K562 (cell line): ENCODE measurements around the gene SRM. TPM values are rescaled to one million over a fixed set of nuclear protein-coding genes. Genes with fewer than 3 reads are reported as not detected.

Experiments
- polyA plus RNA-seq, 8 experiments: library from polyadenylated mRNA; depleted of rRNA in 4 of 8; stranded (reverse) in 5 of 8; unstranded in 3 of 8; fragments of >200 nt; fragmentation: Nextera tagmentation in 2 of 8; fragmentation: Illumina TruSeq in 1 of 8; extraction: Ambion mirVana in 2 of 8; extraction: Trizol in 1 of 8; gene quantifications; 2 replicates each; pipeline versions ENCODE4 v1.2.1 to v1.2.3, GENCODE V29; 2011 to 2014; ENCODE audit warnings: inconsistent platforms in 1 of 8, missing spikeins in 1 of 8
- total RNA-seq, 7 experiments: library from RNA; depleted of rRNA in 6 of 7; stranded (reverse); fragments of >200 nt in 6 of 7; fragmentation: Illumina TruSeq in 2 of 7; extraction: Trizol in 2 of 7; gene quantifications; 2 replicates each; pipeline versions ENCODE4 v1.2.1 to v1.2.3, GENCODE V29; 2011 to 2021; ENCODE audit warnings: low replicate concordance in 1 of 7

SRM gene
- total and polyA plus RNA-seq, 9 of the 15 experiments (the other 6 are each of a cell fraction or from before 2014, with no cell fraction given), result 23.9 to 373 (median 82.5) TPM

Other genes starting within 250 kb of the SRM start
- gene TARDBP, start 47.4 kb downstream of the SRM start, total RNA-seq (2014; rRNA removed), result 129 TPM in 2 replicates
- 176 and 198 TPM in 2 replicates for gene TARDBP, start 47.4 kb downstream of the SRM start, total RNA-seq (2014; rRNA removed; fragmentation: Illumina TruSeq; extraction: Trizol)
- gene TARDBP, start 47.4 kb downstream of the SRM start, total RNA-seq (2015; rRNA removed; fragmentation: Illumina TruSeq; extraction: Trizol), result 206 and 220 TPM in 2 replicates
- gene TARDBP, start 47.4 kb downstream of the SRM start, total RNA-seq (2021), result 211 and 243 TPM in 2 replicates
- gene TARDBP, start 47.4 kb downstream of the SRM start, polyA plus RNA-seq (2011; rRNA removed), result 220 and 244 TPM in 2 replicates
- 358 and 487 TPM in 2 replicates for gene TARDBP, start 47.4 kb downstream of the SRM start, polyA plus RNA-seq (2014; fragmentation: Illumina TruSeq; extraction: Trizol)
- gene TARDBP, start 47.4 kb downstream of the SRM start, polyA plus RNA-seq (2014; fragmentation: Nextera tagmentation; extraction: Ambion mirVana), result 100 to 1,000 TPM; 122 to 285 TPM
- 403 and 515 TPM in 2 replicates for gene TARDBP, start 47.4 kb downstream of the SRM start, polyA plus RNA-seq (2014; rRNA removed)
- gene MASP2, start 12.8 kb downstream of the SRM start, total RNA-seq (2014; rRNA removed), result 0.08 TPM in 1 of 2 replicates, not detected in the other
- 0.07 TPM in 1 of 2 replicates, not detected in the other for gene MASP2, start 12.8 kb downstream of the SRM start, total RNA-seq (2014; rRNA removed; fragmentation: Illumina TruSeq; extraction: Trizol)
- gene MASP2, start 12.8 kb downstream of the SRM start, total RNA-seq (2015; rRNA removed; fragmentation: Illumina TruSeq; extraction: Trizol), result not detected in 2 replicates
- gene MASP2, start 12.8 kb downstream of the SRM start, total RNA-seq (2021), result 0.09 and 0.27 TPM in 2 replicates
- gene MASP2, start 12.8 kb downstream of the SRM start, polyA plus RNA-seq (2011; rRNA removed), result 0.03 TPM in 1 of 2 replicates, not detected in the other
- gene MASP2, start 12.8 kb downstream of the SRM start, polyA plus RNA-seq (2014; fragmentation: Illumina TruSeq; extraction: Trizol), result not detected in 2 replicates
- gene MASP2, start 12.8 kb downstream of the SRM start, polyA plus RNA-seq (2014; fragmentation: Nextera tagmentation; extraction: Ambion mirVana), result under 1 TPM; 0.01 to 0.06 TPM
- gene MASP2, start 12.8 kb downstream of the SRM start, polyA plus RNA-seq (2014; rRNA removed), result 0.11 and 0.23 TPM in 2 replicates
- 123 and 125 TPM in 2 replicates for gene EXOSC10, start 39.9 kb upstream of the SRM start, total RNA-seq (2014; rRNA removed)
- gene EXOSC10, start 39.9 kb upstream of the SRM start, total RNA-seq (2014; rRNA removed; fragmentation: Illumina TruSeq; extraction: Trizol), result 91.0 and 91.1 TPM in 2 replicates
- 114 and 115 TPM in 2 replicates for gene EXOSC10, start 39.9 kb upstream of the SRM start, total RNA-seq (2015; rRNA removed; fragmentation: Illumina TruSeq; extraction: Trizol)
- 101 and 105 TPM in 2 replicates for gene EXOSC10, start 39.9 kb upstream of the SRM start, total RNA-seq (2021)
- gene EXOSC10, start 39.9 kb upstream of the SRM start, polyA plus RNA-seq (2011; rRNA removed), result 93.8 and 94.1 TPM in 2 replicates
- gene EXOSC10, start 39.9 kb upstream of the SRM start, polyA plus RNA-seq (2014; fragmentation: Illumina TruSeq; extraction: Trizol), result 121 and 146 TPM in 2 replicates
- gene EXOSC10, start 39.9 kb upstream of the SRM start, polyA plus RNA-seq (2014; fragmentation: Nextera tagmentation; extraction: Ambion mirVana), result 10 to 100 TPM; 23.4 to 61.4 TPM
- gene EXOSC10, start 39.9 kb upstream of the SRM start, polyA plus RNA-seq (2014; rRNA removed), result 130 and 150 TPM in 2 replicates
- gene ANGPTL7, start 129.3 kb upstream of the SRM start, total RNA-seq (2014; rRNA removed), result not detected in 2 replicates
- not detected in 2 replicates for gene ANGPTL7, start 129.3 kb upstream of the SRM start, total RNA-seq (2014; rRNA removed; fragmentation: Illumina TruSeq; extraction: Trizol)
- not detected in 2 replicates for gene ANGPTL7, start 129.3 kb upstream of the SRM start, total RNA-seq (2015; rRNA removed; fragmentation: Illumina TruSeq; extraction: Trizol)
- gene ANGPTL7, start 129.3 kb upstream of the SRM start, total RNA-seq (2021), result not detected in 2 replicates
- gene ANGPTL7, start 129.3 kb upstream of the SRM start, polyA plus RNA-seq (2011; rRNA removed), result not detected in 2 replicates
- not detected in 2 replicates for gene ANGPTL7, start 129.3 kb upstream of the SRM start, polyA plus RNA-seq (2014; fragmentation: Illumina TruSeq; extraction: Trizol)
- gene ANGPTL7, start 129.3 kb upstream of the SRM start, polyA plus RNA-seq (2014; fragmentation: Nextera tagmentation; extraction: Ambion mirVana), result not detected
- gene ANGPTL7, start 129.3 kb upstream of the SRM start, polyA plus RNA-seq (2014; rRNA removed), result not detected in 2 replicates
- 49.0 and 53.6 TPM in 2 replicates for gene MTOR, start 202.5 kb upstream of the SRM start, total RNA-seq (2014; rRNA removed)
- gene MTOR, start 202.5 kb upstream of the SRM start, total RNA-seq (2014; rRNA removed; fragmentation: Illumina TruSeq; extraction: Trizol), result 53.3 and 59.5 TPM in 2 replicates
- 55.6 and 57.7 TPM in 2 replicates for gene MTOR, start 202.5 kb upstream of the SRM start, total RNA-seq (2015; rRNA removed; fragmentation: Illumina TruSeq; extraction: Trizol)
- 67.1 and 71.4 TPM in 2 replicates for gene MTOR, start 202.5 kb upstream of the SRM start, total RNA-seq (2021)
- gene MTOR, start 202.5 kb upstream of the SRM start, polyA plus RNA-seq (2011; rRNA removed), result 51.9 and 54.7 TPM in 2 replicates
- gene MTOR, start 202.5 kb upstream of the SRM start, polyA plus RNA-seq (2014; fragmentation: Illumina TruSeq; extraction: Trizol), result 58.6 and 65.0 TPM in 2 replicates
- 10 to 100 TPM; 11.4 to 16.3 TPM for gene MTOR, start 202.5 kb upstream of the SRM start, polyA plus RNA-seq (2014; fragmentation: Nextera tagmentation; extraction: Ambion mirVana)
- 52.2 and 52.9 TPM in 2 replicates for gene MTOR, start 202.5 kb upstream of the SRM start, polyA plus RNA-seq (2014; rRNA removed)
- gene UBIAD1, start 213.2 kb upstream of the SRM start, total RNA-seq (2014; rRNA removed), result 12.6 and 16.1 TPM in 2 replicates
- gene UBIAD1, start 213.2 kb upstream of the SRM start, total RNA-seq (2014; rRNA removed; fragmentation: Illumina TruSeq; extraction: Trizol), result 16.9 and 17.5 TPM in 2 replicates
- 21.1 and 22.3 TPM in 2 replicates for gene UBIAD1, start 213.2 kb upstream of the SRM start, total RNA-seq (2015; rRNA removed; fragmentation: Illumina TruSeq; extraction: Trizol)
- gene UBIAD1, start 213.2 kb upstream of the SRM start, total RNA-seq (2021), result 30.5 and 34.3 TPM in 2 replicates
- gene UBIAD1, start 213.2 kb upstream of the SRM start, polyA plus RNA-seq (2011; rRNA removed), result 22.7 and 23.8 TPM in 2 replicates
- gene UBIAD1, start 213.2 kb upstream of the SRM start, polyA plus RNA-seq (2014; fragmentation: Illumina TruSeq; extraction: Trizol), result 31.3 and 34.6 TPM in 2 replicates
- gene UBIAD1, start 213.2 kb upstream of the SRM start, polyA plus RNA-seq (2014; fragmentation: Nextera tagmentation; extraction: Ambion mirVana), result 1 to 10 TPM; 6.2 to 7.2 TPM
- 23.8 and 25.0 TPM in 2 replicates for gene UBIAD1, start 213.2 kb upstream of the SRM start, polyA plus RNA-seq (2014; rRNA removed)